Ureter (tissue), 1 donor: ENCODE data around the gene CDK4. TPM values are rescaled to one million over a fixed set of nuclear protein-coding genes. Genes with fewer than 3 reads are reported as not detected.

ENCODE experiments used
- DNase-seq: peaks from one replicate; pipeline ENCODE4 v3.0.0-alpha.2; 2020; ENCODE audit warnings: low spot score
- total RNA-seq: library from RNA; stranded (reverse); gene quantifications from one replicate; pipeline ENCODE4 v1.2.4, GENCODE V29; 2023
- donor health status: DM: yes; HTN: yes; CAD: no.

CDK4 gene
- total RNA-seq, 1 donor from 2014 or later = 86.5 TPM

- no peak for DNase-seq
Measured at GRCh38 chr12:57739914-57740538, 12.1 kb downstream of the CDK4 start.

GRCh38 chr12:57739387-57739786 is 12.7 kb downstream of the CDK4 start:
- no peak for DNase-seq

- DNase-seq = no peak
Measured at GRCh38 chr12:57738661-57739237, 13.4 kb downstream of the CDK4 start, which contains the start of gene AGAP2. TSS of gene AGAP2 (minus strand) at chr12:57738742. CDS start at chr12:57738246, 496 bp downstream.

- DNase-seq = no peak
Measured at GRCh38 chr12:57737467-57738460, 14.3 kb downstream of the CDK4 start.

- no peak for DNase-seq
Measured at GRCh38 chr12:57736741-57737466, 15.2 kb downstream of the CDK4 start.

- DNase-seq = no peak
Measured at GRCh38 chr12:57735952-57736740, 16.0 kb downstream of the CDK4 start.

GRCh38 chr12:57735198-57735855 is 16.8 kb downstream of the CDK4 start:
- DNase-seq = no peak

- DNase-seq = no peak
Measured at GRCh38 chr12:57734591-57734990, 17.5 kb downstream of the CDK4 start.

- no peak for DNase-seq
Measured at GRCh38 chr12:57733928-57734327, 18.2 kb downstream of the CDK4 start.

- no peak for DNase-seq
Measured at GRCh38 chr12:57732726-57733593, 19.1 kb downstream of the CDK4 start.

- no peak for DNase-seq
Measured at GRCh38 chr12:57732270-57732669, 19.8 kb downstream of the CDK4 start.

- DNase-seq = no peak
Measured at GRCh38 chr12:57731411-57732080, 20.6 kb downstream of the CDK4 start.

- no peak for DNase-seq
Measured at GRCh38 chr12:57730336-57731067, 21.6 kb downstream of the CDK4 start.

- peak; percentile 34 for DNase-seq
Measured at GRCh38 chr12:57729321-57729844, 22.7 kb downstream of the CDK4 start.

- peak; percentile 42 for DNase-seq
Measured at GRCh38 chr12:57727758-57728395, 24.2 kb downstream of the CDK4 start.

- DNase-seq = peak; percentile 46
Measured at GRCh38 chr12:57726884-57727757, 25.0 kb downstream of the CDK4 start.
